NCI-H69 (cell line): ENCODE results near the gene MYH1.
"Not testable (repeated sequence)": the region's sequence is repeated elsewhere in the genome, so short reads cannot be mapped to it uniquely, and the experiment has no call there.

Source experiments
- DNase-seq: peaks from one replicate; lab custom pipeline; 2025; lab: John Stamatoyannopoulos, UW

MYH1 gene

DNA sequence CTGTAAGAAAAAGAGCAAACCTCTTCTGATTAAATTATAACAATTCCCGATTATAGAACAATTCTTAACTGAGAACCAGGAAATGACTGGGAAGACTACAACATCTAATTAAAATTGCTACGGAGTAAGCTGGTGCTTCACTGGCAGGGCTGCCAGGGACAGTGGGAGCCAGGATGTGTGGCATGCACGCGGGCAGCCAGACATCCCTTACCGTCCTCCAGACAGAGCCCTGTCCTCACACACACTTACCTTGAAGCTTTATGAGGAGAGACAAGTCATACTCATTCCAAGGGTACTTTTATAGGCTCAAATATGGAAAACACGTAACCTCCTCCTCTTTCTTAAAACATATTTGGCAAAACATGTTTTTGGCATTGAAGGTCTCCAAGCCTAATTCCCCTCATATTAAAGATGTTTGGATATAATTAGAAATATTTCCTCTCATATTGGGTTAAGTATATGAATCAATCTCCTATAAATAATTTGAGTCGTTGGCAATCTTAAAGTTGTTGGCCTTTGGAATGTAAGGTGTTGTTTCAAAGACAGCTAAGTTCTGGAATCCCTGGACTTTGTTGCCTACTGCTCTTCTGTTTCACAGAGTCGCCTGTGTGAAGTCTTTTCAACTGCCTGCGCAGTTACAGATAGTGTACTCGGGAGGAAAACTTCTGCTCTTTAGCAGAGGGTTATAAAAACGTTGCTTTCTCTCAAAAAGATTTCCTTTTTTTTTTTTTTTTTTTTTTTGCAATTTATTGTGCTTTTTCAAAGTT is at the start of gene MYH1:
Gene MYH1 (minus strand): TSS at position 272 of the 767 bp plus-strand sequence. CDS start 1,900 bp downstream, outside the sequence.
- DNase-seq, result no peak

DNA sequence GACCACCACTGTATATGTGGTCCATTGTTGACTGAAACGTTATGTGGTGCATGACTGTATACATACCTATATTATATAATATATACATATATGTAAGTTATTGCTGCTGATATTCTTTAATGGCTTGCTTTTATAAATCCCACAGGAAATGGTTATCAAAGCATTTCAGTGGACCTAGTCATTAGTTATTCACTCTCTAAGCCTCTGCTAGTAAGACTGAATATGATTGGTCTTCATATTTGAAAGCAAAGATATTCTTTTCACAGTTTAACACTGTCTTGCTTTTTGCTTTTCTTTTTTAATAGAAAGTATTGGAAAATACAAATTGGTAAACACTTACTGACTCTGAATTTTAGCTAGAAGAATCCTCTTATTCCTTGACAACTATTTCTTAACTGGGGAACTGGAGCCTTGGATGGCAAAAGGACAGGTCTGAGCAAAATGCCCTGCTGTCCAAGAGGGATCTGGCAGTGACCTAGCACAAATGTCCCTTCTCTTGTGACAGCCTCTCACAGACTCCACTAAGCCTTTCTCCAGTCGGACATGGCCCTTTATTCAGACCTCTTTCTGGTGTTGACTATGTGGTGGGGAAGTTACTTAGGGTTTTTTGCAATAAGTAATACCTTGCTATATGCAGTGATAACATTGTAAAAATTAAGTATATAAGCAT is 45.8 kb upstream of the MYH1 start:
- DNase-seq, result no peak

DNA sequence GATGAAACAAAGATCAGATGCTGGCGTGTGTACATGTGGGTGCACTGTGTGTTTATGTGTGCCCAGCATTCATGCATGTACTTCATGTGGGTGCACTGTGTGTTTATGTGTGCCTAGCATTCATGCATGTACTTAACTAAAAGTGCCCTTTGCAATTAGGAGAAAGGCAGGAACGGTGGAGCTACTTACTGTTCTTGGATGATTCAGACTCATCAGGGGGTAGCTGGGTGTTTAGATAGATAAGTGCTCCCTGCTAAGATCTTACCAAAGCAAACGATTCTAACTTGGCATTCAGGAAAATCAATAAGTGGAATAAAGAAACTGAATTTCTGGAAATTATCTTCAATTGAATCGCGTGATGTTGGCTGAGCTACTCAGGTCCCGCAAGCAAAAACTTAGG is 39.7 kb upstream of the MYH1 start:
- DNase-seq, result no peak

DNA sequence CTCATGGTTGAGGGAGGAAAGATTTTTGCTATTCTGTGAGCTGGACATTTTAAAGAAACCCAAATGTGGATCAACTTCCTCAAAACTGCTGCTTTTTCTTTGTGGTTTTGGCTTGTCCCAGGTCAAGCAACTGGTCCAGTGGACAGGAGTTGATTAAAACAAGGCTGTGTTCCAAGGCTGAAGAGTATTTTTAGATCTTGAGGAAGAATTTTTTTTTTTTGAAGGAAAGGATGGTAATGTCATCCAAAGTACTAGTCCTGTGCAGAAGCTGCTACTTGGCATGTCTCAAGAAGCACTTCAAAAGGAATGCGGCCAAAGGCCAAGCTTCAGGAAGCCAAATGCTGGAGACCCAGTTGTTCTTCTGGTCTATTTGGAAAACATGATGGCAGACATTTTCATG is 39.1 kb upstream of the MYH1 start:
- no peak for DNase-seq

DNA sequence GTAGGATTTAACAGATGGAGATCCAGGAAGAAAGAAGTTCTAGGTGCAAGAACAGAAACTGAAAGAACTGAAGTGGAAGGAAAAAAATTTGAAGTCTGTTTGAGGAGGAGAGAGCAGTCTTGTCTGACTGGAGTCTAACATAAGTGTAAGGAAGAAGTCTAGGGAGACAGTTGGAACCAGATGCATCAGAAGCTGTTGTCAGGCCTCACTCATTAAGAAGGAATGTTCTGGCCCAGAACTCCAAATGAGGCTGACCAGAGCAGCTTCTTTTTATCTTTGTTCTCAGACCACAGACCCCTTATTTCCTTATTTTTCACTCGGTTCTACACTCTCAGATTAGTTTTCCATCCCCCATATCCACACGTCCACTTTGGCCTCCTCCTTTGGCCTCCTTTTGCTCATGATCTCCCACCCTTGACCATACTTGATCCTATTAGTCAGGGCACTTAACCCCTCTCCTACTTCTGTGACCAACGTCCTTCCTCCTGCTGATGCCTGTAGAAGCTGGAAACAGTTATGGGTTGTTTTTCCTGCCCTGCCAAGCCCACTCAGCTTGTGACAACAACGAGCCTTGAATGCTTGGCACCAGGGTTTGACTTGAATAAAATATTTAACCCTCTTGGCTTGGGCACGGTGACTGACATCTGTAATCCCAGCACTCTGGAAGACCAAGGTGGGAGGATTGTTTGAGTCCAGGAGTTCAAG is 38.1 kb upstream of the MYH1 start:
- DNase-seq, result no peak

DNA sequence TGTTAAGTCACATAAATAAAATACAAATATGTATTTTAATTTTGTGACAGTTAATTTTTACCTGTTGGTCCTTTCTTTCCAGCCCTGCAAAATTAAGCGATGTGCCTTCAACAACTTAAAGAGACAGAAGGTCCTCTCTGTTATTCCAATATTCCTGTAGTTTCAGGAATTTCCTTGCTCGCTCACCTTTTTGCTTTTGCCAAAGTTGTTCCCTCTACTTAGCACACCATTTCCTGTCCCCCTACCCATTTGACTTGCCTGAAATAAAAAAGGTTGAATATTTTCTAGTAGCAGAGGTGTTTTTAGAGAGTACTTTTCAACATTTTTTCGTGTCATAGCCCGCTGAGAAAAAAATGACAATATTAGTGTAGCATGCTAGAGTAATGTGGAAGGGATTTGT is 31.7 kb upstream of the MYH1 start:
- DNase-seq, result no peak

DNA sequence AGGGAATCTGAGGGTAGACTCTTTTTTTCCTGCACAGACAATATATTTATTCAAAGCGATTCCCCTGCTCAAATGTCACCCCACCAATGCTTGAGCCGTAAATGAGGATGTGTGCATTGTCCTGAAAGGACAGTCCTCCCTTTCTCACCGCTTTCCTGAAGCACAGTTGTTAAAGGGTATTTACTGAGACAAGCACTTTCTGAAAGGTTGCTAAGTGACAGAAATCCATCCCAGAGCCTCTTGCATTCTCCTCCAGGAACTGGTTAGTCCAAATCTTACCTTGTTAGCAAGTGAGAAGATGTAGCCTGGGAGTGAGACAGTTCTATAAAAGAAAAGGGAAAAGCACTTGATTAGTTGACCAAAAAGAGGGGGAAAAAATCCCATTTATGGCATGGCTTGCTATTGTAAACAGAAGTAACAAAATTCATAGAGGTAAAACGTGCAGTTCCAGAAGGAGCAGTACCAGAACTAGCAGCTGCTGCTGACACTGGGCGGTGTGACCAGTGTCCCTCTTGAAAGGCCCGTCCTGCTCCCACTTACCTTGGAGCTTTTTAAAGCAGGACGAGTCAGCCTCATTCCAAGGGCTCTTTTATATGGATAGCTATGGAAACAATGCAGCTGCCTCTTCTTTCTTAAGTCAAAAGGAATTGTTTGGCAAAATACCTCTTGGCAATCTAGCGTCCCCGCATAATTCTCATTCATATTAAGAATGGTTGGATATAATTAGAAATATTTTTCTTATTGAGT is 30.9 kb upstream of the MYH1 start, which contains the start of gene MYH2:
Gene MYH2 (minus strand): TSS at position 563 of the 747 bp plus-strand sequence. CDS start 1,738 bp downstream, outside the sequence.
- no peak for DNase-seq

DNA sequence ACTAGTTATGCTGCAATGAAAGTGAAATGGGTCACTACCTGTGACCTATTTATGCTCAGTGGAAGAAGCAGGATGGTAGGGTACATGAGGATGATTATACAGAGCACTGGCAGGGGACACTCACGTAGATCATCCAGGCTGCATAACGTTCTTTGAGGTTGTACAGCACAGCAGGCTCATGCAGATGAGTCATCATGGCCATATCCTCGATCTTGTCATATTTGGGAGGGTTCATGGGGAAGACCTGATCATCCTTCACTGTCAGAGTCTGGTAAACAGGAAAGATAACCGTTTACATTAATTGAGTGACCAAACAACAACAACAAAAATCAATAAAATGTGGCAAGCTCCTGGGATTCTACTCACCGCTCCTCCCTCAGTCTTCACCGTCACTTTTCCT is 29.0 kb upstream of the MYH1 start:
- no peak for DNase-seq

DNA sequence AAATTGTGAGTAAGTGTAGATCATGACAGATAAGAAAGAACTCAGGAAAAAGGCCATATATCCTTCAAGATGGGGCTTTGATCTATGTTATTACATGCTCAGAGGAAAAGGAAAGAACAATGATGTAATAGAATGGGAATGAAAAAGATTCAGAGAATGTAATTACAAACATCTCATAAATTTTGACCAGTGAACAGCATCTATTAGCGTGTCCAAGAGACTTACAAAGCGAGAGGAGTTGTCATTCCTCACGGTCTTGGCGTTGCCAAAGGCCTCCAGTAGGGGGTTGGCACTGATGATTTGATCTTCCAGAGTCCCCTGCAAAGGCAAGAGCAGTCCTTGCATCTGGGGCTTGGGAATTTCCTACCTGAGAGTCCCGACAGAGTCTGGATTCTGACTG is 25.1 kb upstream of the MYH1 start:
- DNase-seq, result not testable (repeated sequence)

DNA sequence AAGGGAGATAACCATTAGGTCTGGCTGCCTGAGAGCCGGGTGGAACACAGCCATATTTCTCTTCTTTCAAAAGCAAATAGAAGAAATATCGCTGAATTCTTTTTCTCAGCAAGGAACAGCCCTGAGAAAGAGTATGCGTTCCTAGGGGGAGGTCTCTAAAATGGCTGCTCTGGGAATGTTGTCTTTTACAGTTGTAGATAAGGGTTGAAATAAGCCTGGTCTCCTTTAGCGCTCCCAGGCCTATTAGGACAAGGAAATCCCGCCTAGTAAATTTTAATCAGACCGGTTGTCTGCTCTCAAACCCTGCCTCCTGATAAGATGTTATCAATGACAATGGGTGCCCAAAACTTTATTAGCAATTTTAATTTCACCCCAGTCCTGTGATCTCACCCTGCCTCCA is 22.8 kb upstream of the MYH1 start:
- not testable (repeated sequence) for DNase-seq

DNA sequence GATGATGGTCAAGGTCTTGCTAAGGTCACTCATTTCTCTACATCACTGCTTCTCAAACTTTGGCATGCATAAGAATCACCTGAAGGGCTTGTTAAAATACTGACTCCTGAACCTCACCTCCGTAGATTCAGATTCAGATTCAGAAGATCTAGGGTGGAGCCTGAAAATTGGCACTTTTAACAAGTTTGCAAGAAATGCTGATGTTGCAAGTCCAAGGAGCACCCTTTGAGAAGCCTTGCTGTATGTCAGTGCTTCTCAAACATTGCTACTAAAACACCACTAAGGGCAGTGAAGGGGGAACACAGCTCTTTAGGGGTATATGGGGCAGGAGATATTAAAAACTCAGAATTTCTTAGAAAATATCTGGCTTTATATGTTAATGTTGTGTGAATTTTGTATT is 13.7 kb upstream of the MYH1 start:
- DNase-seq, result no peak

DNA sequence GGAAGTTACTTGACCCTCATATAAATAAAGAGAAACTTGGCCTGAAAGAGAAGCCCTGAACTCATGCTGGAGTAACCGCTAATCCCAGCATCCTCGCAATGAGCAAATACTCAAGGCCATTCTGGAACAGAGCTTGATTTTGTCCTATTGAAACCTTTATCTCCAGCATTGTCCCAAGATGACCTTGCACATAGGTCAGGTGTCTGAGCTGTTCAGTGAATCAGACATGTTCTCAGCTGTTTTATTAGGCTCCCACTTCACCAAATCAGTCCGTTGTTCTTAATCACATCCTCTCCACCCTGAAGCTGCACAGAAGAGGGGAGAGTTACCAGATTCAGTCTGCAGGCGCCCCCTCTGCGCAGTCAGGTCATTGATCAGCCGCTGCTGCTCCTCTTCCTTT is 9.1 kb upstream of the MYH1 start:
- DNase-seq, result no peak

DNA sequence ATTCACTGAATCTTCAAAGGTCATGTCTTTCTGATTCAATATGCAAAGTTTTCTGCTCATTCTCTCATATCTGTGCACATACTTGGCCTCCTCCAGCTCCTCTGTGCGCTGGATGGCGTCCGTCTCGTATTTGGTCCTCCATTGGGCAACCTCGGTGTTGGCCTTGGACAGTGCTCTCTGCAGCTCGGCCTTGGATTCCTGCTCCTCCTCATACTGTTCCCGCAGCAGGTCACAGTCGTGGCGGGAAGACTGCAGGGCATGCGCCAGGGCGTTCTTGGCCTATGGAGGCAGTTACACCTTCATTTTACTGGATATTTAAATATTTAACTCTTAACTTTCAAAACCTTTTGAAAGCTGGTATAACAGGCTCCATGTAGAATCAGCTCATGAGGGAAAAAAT is 8.2 kb upstream of the MYH1 start:
- no peak for DNase-seq

DNA sequence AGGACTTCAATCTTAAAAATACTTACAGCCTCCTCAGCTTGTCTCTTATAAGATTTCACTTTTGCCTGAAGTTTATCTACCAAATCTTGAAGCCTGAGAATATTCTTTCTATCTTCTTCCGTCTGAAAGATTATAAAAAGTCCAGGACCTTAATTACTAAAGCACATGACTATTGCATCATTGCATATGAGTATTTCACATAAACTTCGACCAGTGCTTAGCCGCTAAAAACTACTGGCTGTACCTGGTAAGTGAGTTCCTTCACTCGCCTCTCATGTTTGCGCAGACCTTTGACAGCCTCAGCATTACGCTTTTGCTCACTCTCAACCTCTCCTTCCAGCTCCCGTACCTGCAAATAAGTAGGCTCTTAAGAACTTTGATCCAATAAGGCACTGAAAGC is 4.7 kb upstream of the MYH1 start:
- DNase-seq, result no peak

DNA sequence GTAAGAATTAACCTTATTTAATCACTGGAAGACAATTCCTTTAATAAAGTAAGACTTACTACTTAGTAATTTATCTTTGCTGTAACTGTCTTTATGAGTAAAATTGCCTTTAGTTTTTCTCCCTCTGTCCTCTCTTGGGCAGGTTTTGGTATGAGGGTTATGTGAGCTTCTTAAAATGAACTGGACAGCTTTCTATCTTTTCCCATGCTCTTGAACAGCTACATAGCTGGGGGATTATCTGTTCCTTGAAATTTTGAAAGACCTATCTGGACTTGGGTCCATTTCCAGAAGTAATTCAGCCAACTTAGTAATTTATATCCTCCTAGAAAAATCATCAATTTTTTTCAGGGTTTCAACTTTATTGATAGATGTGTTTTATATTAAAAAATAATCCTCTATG is 3.6 kb upstream of the MYH1 start:
- DNase-seq, result no peak

DNA sequence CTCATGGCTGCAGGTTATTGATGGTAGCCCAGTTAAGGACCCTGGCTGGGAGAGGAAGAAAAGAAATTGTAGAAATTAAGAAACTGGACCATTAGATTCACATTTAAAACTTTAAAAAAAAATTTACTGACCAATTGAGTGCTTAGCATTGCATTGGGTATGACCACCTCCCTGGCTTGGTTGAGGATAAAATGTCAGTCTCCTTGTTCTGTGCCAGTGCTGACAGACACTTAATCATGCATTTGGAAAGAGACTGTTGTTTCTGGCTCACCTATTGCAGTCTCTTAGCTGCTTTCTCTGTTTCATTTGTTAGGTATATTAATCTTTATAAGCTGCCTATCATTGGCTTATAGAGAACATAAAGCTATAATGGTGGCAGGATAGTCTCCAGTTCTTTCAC is 1.7 kb downstream of the MYH1 start:
- DNase-seq, result no peak

DNA sequence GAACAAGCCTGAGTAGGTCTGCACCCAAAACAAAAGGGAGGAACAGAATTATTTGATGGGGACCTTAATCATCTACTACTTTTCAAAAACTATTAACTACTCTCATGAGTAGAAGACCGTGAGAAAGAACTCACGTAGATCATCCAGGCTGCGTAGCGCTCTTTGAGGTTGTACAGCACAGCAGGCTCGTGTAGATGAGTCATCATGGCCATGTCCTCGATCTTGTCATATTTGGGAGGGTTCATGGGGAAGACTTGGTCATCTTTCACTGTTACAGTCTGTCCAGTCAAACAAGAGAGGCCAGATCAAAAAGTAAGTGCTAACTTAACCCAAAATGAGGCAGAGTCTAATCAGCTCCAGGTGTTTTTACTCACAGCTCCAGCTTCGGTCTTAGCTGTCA is 2.3 kb downstream of the MYH1 start:
- no peak for DNase-seq

DNA sequence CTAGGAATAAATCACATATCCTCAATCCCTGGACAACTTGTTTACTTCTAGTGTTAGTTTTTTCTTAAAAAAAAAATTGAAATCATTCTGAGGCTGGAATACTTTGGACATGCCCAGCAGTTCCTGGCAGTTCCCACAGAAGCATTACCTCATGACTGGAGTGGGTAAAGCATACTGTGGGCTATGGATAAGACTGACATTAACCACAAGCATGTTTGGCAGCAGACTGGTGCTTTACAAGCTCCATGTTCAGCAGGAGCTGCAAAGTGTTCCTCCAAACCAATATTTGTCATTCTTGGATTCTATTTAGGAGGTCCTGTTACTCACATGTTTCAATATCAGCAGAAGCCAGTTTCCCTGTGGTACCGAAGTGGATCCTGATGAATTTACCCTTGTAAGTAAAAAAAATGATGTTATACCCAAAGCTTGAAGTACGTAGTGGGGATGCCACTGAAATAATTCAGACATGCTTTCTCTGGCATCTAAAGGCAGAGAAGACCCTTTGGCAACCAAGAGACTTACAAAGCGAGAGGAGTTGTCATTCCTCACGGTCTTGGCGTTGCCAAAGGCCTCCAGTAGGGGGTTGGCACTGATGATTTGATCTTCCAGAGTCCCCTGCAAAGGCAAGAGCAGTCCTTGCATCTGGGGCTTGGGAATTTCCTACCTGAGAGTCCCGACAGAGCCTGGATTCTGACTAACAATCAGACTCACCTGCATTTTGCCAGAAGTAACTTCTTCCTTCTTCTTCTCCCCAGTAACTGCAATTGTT is 4.9 kb downstream of the MYH1 start:
- no peak for DNase-seq

DNA sequence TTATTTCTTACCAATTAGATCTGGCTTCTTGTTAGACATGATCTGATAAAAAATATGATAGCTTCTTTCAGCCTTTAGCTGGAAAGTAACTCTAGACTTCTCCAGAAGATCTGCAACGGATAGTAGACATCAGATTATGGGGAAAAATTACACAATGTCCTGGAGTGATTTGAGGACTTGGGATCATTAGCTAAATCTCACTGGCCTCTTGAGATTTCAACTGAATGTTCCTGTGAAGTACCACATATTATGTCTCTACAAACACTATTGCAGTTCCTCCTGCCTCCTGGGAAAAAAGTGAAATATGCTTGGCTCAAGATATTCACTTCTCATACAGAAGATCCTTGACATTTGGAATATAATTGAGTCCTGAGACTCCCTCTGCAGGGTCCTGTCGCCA is 5.5 kb downstream of the MYH1 start:
- no peak for DNase-seq

DNA sequence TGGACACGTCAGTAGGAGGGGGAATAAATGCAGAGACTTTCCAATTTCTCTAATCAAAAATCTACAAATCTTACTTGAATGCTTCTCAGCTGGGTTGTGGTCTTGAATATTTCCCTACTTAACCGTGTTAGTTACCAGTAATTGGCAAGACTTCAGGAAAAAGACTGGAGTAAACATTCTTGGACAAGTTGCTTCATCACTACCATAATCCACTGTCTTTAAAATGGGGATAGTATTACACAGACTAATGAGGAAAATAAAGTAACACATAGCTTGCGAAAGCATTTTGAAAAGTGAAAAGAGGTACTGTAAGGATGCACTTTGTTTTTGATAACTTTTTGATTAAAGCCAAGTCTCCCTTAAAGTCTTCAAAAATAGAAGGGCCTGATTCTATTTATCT is 18.4 kb downstream of the MYH1 start:
- no peak for DNase-seq

DNA sequence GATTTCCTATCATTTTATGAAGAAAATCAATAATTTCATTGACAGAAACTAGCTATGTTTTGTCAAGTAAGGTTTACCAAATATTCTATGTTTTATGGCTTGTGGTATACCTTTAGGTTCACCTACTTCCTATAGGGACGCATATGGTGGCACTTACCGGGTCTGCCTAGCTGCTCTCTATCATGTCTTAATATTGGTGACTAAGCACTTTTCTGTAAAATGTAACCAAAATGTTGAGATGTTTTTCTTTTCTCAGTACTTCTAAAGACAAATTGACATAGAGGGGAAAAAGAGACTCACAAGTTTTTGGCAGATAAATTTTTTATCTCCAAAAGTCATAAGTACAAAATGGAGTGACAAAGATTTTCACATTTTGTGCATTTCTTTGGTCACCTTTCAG is 26.3 kb downstream of the MYH1 start:
- DNase-seq, result no peak

DNA sequence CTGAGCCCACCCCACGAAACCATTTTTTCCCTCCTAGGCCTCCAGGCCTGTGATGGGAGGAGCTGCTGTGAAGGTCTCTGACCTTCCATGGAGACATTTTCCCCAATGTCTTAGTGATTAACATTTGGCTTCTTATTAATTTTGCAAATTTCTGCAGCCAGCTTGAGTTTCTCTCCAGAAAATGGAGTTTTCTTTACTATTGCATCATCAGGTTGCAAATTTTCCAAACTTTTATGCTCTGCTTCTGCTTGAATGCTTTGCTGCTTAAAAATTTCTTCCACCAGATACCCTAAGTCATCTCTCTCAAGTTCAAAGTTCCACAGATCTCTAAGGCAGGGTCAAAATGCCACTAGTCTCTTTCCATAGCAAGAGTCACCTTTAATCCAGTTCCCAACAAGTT is 36.1 kb downstream of the MYH1 start:
- DNase-seq, result no peak
